Stomach smooth muscle (tissue), 2 donors: ENCODE results near the gene ZCCHC14.
A peak's percentile ranks its signal among the peaks of the same experiment; 100 is the strongest.

Experiments
- H3K27ac ChIP-seq: one replicate; pipeline ENCODE4 v1.7.0; 2013; ENCODE audit warnings: mild to moderate bottlenecking, low read length, inconsistent platforms
- H3K27me3 ChIP-seq, 2 donors: one replicate each; pipeline ENCODE4 v1.7.0; 2013; ENCODE audit warnings: low read length in 2 of 2; ENCODE audit not compliant: insufficient read depth in 2 of 2, control insufficient read depth in 1 of 2
- H3K36me3 ChIP-seq, 2 donors: one replicate each; pipeline ENCODE4 v1.7.0; 2013; ENCODE audit warnings: low read length in 2 of 2; ENCODE audit not compliant: control insufficient read depth in 2 of 2, insufficient read depth in 2 of 2
- H3K4me1 ChIP-seq: one replicate; pipeline ENCODE4 v1.7.0; 2013; ENCODE audit warnings: low read length; ENCODE audit not compliant: control insufficient read depth, insufficient read depth
- H3K4me3 ChIP-seq, 2 donors: one replicate each; pipeline ENCODE4 v1.7.0; 2013; ENCODE audit warnings: low read length in 2 of 2
- H3K9ac ChIP-seq, 2 donors: one replicate each; pipeline ENCODE4 v1.7.0; 2013; ENCODE audit warnings: low read length in 2 of 2, mild to moderate bottlenecking in 1 of 2
- H3K9me3 ChIP-seq, 2 donors: one replicate each; pipeline ENCODE4 v1.7.0; 2013; ENCODE audit warnings: low read length in 2 of 2; ENCODE audit not compliant: control insufficient read depth in 2 of 2
- donor health status: healthy.
- donor health status: Pancreatic carcinoma.

ZCCHC14 gene

GRCh38 chr16:87431926-87432325, 60.9 kb downstream of the ZCCHC14 start:
- Histone ChIP-seq H3K9me3 (no peaks in the 10 kb centered on the region), H3K4me1 (peaks cover 19% of the 10 kb centered on the region), H3K27ac (peak overlapping the region; percentile 24), H3K4me3 (no peak overlapping the region), H3K27me3 (no peaks in the 10 kb centered on the region), H3K36me3 (peaks cover 6 to 10% of the 10 kb centered on the region in 2 donors), H3K9ac (no peak overlapping the region)

GRCh38 chr16:87426423-87427215, 66.2 kb downstream of the ZCCHC14 start:
- Histone ChIP-seq H3K4me1 (peaks cover 9% of the 10 kb centered on the region), H3K9ac (no peak overlapping the region), H3K27me3 (no peaks in the 10 kb centered on the region), H3K4me3 (no peak overlapping the region), H3K36me3 (peaks cover 23% of the 10 kb centered on the region in 2 donors), H3K9me3 (no peaks in the 10 kb centered on the region), H3K27ac (no peak overlapping the region)

GRCh38 chr16:87425941-87426340, 66.9 kb downstream of the ZCCHC14 start:
- H3K9ac ChIP-seq: no peak overlapping the region
- no peaks in the 10 kb centered on the region for H3K9me3 ChIP-seq
- no peak overlapping the region for H3K4me3 ChIP-seq
- H3K27ac ChIP-seq: no peak overlapping the region
- peaks cover 21 to 22% of the 10 kb centered on the region in 2 donors for H3K36me3 ChIP-seq
- H3K4me1 ChIP-seq: peaks cover 8% of the 10 kb centered on the region
- H3K27me3 ChIP-seq: no peaks in the 10 kb centered on the region

- Histone ChIP-seq H3K4me1 (peaks cover 8% of the 10 kb centered on the region), H3K27me3 (no peaks in the 10 kb centered on the region), H3K36me3 (peaks cover 27 to 28% of the 10 kb centered on the region in 2 donors), H3K9me3 (no peaks in the 10 kb centered on the region), H3K9ac (no peak overlapping the region), H3K27ac (no peak overlapping the region), H3K4me3 (no peak overlapping the region)
Observed at GRCh38 chr16:87424266-87424665, 68.6 kb downstream of the ZCCHC14 start.

- H3K4me3 ChIP-seq: no peak overlapping the region
- H3K36me3 ChIP-seq: peaks cover 25 to 27% of the 10 kb centered on the region in 2 donors
- H3K27me3 ChIP-seq: no peaks in the 10 kb centered on the region
- peaks cover 8% of the 10 kb centered on the region for H3K4me1 ChIP-seq
- no peaks in the 10 kb centered on the region for H3K9me3 ChIP-seq
- H3K9ac ChIP-seq: no peak overlapping the region
- no peak overlapping the region for H3K27ac ChIP-seq
Observed at GRCh38 chr16:87423429-87423828, 69.4 kb downstream of the ZCCHC14 start.

GRCh38 chr16:87422106-87422505, 70.7 kb downstream of the ZCCHC14 start:
- Histone ChIP-seq H3K36me3 (peaks cover 31 to 37% of the 10 kb centered on the region in 2 donors), H3K27ac (no peak overlapping the region), H3K9ac (no peak overlapping the region), H3K4me3 (no peak overlapping the region), H3K9me3 (no peaks in the 10 kb centered on the region), H3K4me1 (peaks cover 7% of the 10 kb centered on the region), H3K27me3 (no peaks in the 10 kb centered on the region)

GRCh38 chr16:87421003-87421912, 71.6 kb downstream of the ZCCHC14 start:
- Histone ChIP-seq H3K27me3 (no peaks in the 10 kb centered on the region), H3K4me1 (peaks cover under 1% of the 10 kb centered on the region), H3K27ac (no peak overlapping the region), H3K4me3 (no peak overlapping the region), H3K36me3 (peaks cover 33 to 38% of the 10 kb centered on the region in 2 donors), H3K9ac (no peak overlapping the region), H3K9me3 (no peaks in the 10 kb centered on the region)

- no peak overlapping the region for H3K9ac ChIP-seq
- no peak overlapping the region for H3K4me3 ChIP-seq
- H3K4me1 ChIP-seq: no peaks in the 10 kb centered on the region
- no peaks in the 10 kb centered on the region for H3K9me3 ChIP-seq
- H3K27ac ChIP-seq: no peak overlapping the region
- no peaks in the 10 kb centered on the region for H3K27me3 ChIP-seq
- H3K36me3 ChIP-seq: peaks cover 38 to 42% of the 10 kb centered on the region in 2 donors
Observed at GRCh38 chr16:87420026-87421002, 72.5 kb downstream of the ZCCHC14 start.

GRCh38 chr16:87418644-87419043, 74.2 kb downstream of the ZCCHC14 start:
- Histone ChIP-seq H3K36me3 (peaks cover 34 to 41% of the 10 kb centered on the region in 2 donors), H3K27me3 (no peaks in the 10 kb centered on the region), H3K4me1 (no peaks in the 10 kb centered on the region), H3K9me3 (no peaks in the 10 kb centered on the region), H3K4me3 (no peak overlapping the region), H3K9ac (no peak overlapping the region), H3K27ac (no peak overlapping the region)

GRCh38 chr16:87418216-87418615, 74.6 kb downstream of the ZCCHC14 start:
- Histone ChIP-seq H3K27me3 (no peaks in the 10 kb centered on the region), H3K9me3 (no peaks in the 10 kb centered on the region), H3K9ac (no peak overlapping the region), H3K27ac (no peak overlapping the region), H3K4me1 (no peaks in the 10 kb centered on the region), H3K4me3 (no peak overlapping the region), H3K36me3 (peaks cover 34 to 38% of the 10 kb centered on the region in 2 donors)
